Measurements from ENCODE around the gene LTO1.

DNA sequence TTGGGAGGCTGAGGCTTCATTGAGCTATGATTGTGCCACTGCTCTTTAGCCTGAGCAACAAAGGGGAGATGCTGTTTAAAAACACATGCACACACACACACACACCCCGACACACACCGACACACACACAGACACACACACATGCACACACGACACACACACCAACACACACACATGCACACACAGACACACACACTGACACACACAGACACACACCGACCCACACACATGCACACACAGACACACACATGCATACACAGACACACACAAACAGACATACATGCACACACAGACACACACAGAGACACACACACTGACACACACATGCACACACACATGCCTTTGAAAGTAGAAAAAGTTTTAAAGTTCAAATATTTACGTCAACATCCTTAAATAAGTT lies 5.5 kb upstream of the LTO1 start:
- no peak for TF ChIP-seq POLR2A (IDR thresholded peaks at IDR 0.05)
- TF ChIP-seq CTCF (IDR thresholded peaks at IDR 0.05): no peak

Data from esophagus squamous epithelium (tissue), 4 donors.